GM12878 (cell line): ENCODE measurements around the gene TLL2. TPM values are rescaled to one million over a fixed set of nuclear protein-coding genes. Genes with fewer than 3 reads are reported as not detected.

Source experiments
- EGR1 ChIP-seq, 2 experiments: IDR thresholded peaks; 1 replicate in 1 of 2; 2 replicates in 1 of 2; pipeline ENCODE4 v1.6.1; 2011 to 2012; ENCODE audit warnings: low read depth in 2 of 2, low read length in 2 of 2, borderline replicate concordance in 1 of 2, mild to moderate bottlenecking in 1 of 2, moderate library complexity in 1 of 2
- MEF2B ChIP-seq: fragments of 450-650 bp; IDR thresholded peaks from 2 replicates; pipeline ENCODE4 v1.6.1; 2018; ENCODE audit warnings: mild to moderate bottlenecking, moderate library complexity; ENCODE audit not compliant: partially characterized antibody, poor library complexity, severe bottlenecking
- NBN ChIP-seq: fragments of 450-650 bp; IDR thresholded peaks from 2 replicates; pipeline ENCODE4 v1.6.1; 2016
- YBX1 ChIP-seq: fragments of 450-650 bp; IDR thresholded peaks from 2 replicates; pipeline ENCODE4 v1.6.1; 2016; ENCODE audit warnings: antibody characterized with exemption
- polyA plus RNA-seq, 11 experiments: library from polyadenylated mRNA; depleted of rRNA in 4 of 11; unstranded in 6 of 11; stranded (reverse) in 5 of 11; fragments of >200 nt; fragmentation: Nextera tagmentation in 4 of 11; fragmentation: Illumina TruSeq in 1 of 11; extraction: Ambion mirVana in 4 of 11; extraction: Trizol in 1 of 11; gene quantifications; 1 replicate in 1 of 11; 2 replicates in 10 of 11; pipeline versions ENCODE4 v1.2.1 to v1.2.3, GENCODE V29; 2011 to 2016; ENCODE audit warnings: inconsistent platforms in 2 of 11, missing spikeins in 2 of 11, low read depth in 1 of 11
- total RNA-seq, 4 experiments: library from RNA; depleted of rRNA in 3 of 4; stranded (reverse); fragments of >200 nt in 3 of 4; fragmentation: Illumina TruSeq in 1 of 4; extraction: Trizol in 1 of 4; gene quantifications; 2 replicates each; pipeline versions ENCODE4 v1.2.1 to v1.2.3, GENCODE V29; 2013 to 2021
- TF ChIP-seq, protein P1 (sequence below): IDR thresholded peaks from 2 replicates; pipeline ENCODE4 v1.6.1; 2011; ENCODE audit warnings: low read depth, low read length, improper control_type of control experiment, borderline replicate concordance
- TF ChIP-seq, protein P2 (sequence below): IDR thresholded peaks from 2 replicates; pipeline ENCODE4 v1.6.1; 2012; ENCODE audit warnings: improper control_type of control experiment, low read depth, low read length; ENCODE audit not compliant: insufficient replicate concordance
- TF ChIP-seq, protein P3 (sequence below): IDR thresholded peaks from 2 replicates; pipeline ENCODE4 v1.6.1; 2012; ENCODE audit warnings: low read depth, low read length, improper control_type of control experiment
- TF ChIP-seq, protein P4 (sequence below): fragments of 450-650 bp; IDR thresholded peaks from 2 replicates; pipeline ENCODE4 v1.6.1; 2017; ENCODE audit warnings: mild to moderate bottlenecking, moderate library complexity
- TF ChIP-seq, protein P5 (sequence below): fragments of 450-650 bp; IDR thresholded peaks from 2 replicates; pipeline ENCODE4 v1.6.1; 2017; ENCODE audit warnings: low read depth, mild to moderate bottlenecking, moderate library complexity

The TLL2 gene
- total and polyA plus RNA-seq, 10 of the 15 experiments (the other 5 are each of a cell fraction or from before 2014, with no cell fraction given) = 0.02 to 2.1 (median 0.52) TPM

DNA sequence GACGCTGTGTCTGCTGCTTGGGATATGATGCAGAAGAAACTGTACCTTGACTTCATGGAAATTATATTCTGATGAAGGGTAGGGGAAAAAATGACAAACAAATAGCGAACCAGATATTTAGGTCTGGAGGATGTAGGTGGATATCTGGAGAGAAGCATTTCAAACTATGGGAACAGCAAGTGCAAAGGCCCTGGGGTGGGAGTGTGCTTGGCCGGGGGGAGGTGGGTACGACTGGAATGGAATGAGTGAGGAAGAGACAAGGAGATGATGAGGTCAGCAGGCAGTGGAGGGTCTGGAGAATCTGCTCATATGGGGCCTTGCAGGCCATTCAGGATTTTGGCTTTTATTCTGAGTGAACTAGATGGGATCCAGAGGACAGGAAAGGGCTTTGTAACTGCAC is 65.2 kb downstream of the TLL2 start (continued):
- TF ChIP-seq, protein P1, sequence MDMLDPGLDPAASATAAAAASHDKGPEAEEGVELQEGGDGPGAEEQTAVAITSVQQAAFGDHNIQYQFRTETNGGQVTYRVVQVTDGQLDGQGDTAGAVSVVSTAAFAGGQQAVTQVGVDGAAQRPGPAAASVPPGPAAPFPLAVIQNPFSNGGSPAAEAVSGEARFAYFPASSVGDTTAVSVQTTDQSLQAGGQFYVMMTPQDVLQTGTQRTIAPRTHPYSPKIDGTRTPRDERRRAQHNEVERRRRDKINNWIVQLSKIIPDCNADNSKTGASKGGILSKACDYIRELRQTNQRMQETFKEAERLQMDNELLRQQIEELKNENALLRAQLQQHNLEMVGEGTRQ = no peak
- TF ChIP-seq, protein P2, sequence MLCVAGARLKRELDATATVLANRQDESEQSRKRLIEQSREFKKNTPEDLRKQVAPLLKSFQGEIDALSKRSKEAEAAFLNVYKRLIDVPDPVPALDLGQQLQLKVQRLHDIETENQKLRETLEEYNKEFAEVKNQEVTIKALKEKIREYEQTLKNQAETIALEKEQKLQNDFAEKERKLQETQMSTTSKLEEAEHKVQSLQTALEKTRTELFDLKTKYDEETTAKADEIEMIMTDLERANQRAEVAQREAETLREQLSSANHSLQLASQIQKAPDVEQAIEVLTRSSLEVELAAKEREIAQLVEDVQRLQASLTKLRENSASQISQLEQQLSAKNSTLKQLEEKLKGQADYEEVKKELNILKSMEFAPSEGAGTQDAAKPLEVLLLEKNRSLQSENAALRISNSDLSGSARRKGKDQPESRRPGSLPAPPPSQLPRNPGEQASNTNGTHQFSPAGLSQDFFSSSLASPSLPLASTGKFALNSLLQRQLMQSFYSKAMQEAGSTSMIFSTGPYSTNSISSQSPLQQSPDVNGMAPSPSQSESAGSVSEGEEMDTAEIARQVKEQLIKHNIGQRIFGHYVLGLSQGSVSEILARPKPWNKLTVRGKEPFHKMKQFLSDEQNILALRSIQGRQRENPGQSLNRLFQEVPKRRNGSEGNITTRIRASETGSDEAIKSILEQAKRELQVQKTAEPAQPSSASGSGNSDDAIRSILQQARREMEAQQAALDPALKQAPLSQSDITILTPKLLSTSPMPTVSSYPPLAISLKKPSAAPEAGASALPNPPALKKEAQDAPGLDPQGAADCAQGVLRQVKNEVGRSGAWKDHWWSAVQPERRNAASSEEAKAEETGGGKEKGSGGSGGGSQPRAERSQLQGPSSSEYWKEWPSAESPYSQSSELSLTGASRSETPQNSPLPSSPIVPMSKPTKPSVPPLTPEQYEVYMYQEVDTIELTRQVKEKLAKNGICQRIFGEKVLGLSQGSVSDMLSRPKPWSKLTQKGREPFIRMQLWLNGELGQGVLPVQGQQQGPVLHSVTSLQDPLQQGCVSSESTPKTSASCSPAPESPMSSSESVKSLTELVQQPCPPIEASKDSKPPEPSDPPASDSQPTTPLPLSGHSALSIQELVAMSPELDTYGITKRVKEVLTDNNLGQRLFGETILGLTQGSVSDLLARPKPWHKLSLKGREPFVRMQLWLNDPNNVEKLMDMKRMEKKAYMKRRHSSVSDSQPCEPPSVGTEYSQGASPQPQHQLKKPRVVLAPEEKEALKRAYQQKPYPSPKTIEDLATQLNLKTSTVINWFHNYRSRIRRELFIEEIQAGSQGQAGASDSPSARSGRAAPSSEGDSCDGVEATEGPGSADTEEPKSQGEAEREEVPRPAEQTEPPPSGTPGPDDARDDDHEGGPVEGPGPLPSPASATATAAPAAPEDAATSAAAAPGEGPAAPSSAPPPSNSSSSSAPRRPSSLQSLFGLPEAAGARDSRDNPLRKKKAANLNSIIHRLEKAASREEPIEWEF = no peak
- TF ChIP-seq YBX1 (no peak), NBN (no peak), EGR1 (IDR thresholded peaks at IDR 0.05; ENCODE audit: borderline replicate concordance in 1 of 2, low read depth in 2 of 2, low read length in 2 of 2) (no peak), MEF2B (no peak)
- TF ChIP-seq, protein P3, sequence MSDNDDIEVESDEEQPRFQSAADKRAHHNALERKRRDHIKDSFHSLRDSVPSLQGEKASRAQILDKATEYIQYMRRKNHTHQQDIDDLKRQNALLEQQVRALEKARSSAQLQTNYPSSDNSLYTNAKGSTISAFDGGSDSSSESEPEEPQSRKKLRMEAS = no peak
- TF ChIP-seq, protein P4, sequence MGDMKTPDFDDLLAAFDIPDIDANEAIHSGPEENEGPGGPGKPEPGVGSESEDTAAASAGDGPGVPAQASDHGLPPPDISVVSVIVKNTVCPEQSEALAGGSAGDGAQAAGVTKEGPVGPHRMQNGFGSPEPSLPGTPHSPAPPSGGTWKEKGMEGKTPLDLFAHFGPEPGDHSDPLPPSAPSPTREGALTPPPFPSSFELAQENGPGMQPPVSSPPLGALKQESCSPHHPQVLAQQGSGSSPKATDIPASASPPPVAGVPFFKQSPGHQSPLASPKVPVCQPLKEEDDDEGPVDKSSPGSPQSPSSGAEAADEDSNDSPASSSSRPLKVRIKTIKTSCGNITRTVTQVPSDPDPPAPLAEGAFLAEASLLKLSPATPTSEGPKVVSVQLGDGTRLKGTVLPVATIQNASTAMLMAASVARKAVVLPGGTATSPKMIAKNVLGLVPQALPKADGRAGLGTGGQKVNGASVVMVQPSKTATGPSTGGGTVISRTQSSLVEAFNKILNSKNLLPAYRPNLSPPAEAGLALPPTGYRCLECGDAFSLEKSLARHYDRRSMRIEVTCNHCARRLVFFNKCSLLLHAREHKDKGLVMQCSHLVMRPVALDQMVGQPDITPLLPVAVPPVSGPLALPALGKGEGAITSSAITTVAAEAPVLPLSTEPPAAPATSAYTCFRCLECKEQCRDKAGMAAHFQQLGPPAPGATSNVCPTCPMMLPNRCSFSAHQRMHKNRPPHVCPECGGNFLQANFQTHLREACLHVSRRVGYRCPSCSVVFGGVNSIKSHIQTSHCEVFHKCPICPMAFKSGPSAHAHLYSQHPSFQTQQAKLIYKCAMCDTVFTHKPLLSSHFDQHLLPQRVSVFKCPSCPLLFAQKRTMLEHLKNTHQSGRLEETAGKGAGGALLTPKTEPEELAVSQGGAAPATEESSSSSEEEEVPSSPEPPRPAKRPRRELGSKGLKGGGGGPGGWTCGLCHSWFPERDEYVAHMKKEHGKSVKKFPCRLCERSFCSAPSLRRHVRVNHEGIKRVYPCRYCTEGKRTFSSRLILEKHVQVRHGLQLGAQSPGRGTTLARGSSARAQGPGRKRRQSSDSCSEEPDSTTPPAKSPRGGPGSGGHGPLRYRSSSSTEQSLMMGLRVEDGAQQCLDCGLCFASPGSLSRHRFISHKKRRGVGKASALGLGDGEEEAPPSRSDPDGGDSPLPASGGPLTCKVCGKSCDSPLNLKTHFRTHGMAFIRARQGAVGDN = no peak
- TF ChIP-seq, protein P5, sequence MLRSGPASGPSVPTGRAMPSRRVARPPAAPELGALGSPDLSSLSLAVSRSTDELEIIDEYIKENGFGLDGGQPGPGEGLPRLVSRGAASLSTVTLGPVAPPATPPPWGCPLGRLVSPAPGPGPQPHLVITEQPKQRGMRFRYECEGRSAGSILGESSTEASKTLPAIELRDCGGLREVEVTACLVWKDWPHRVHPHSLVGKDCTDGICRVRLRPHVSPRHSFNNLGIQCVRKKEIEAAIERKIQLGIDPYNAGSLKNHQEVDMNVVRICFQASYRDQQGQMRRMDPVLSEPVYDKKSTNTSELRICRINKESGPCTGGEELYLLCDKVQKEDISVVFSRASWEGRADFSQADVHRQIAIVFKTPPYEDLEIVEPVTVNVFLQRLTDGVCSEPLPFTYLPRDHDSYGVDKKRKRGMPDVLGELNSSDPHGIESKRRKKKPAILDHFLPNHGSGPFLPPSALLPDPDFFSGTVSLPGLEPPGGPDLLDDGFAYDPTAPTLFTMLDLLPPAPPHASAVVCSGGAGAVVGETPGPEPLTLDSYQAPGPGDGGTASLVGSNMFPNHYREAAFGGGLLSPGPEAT = no peak
